ENCODE measurements around the gene KCNE3. TPM values are rescaled to one million over a fixed set of nuclear protein-coding genes. Genes with fewer than 3 reads are reported as not detected.

The KCNE3 gene
- total and polyA plus RNA-seq, 10 of the 15 experiments (the other 5 are each of a cell fraction or from before 2014, with no cell fraction given), result not detected

- ChIA-PET POLR2A (no interaction called here), RAD21 (ENCODE audit: unreplicated experiment) (no interaction called here), SMC1A (ENCODE audit: uncharacterized antibody, unreplicated experiment) (no interaction called here), CTCF (interaction anchor here (0.8 to 3.3 kb wide), 4 partner anchors 14 to 45 kb away, joined by 3 to 17 read pairs (median 7); no protein-coding TSS in a partner anchor)
- DNase-seq (ENCODE audit: low read depth, low spot score) (no peak), ATAC-seq (no peak), FAIRE-seq (no peak)
- H4K20me1 ChIP-seq (ENCODE audit: control insufficient read depth, insufficient read depth), result no peaks in the 10 kb centered on the region
- 0% methylated on average over 7 of the region's 7 CpGs for WGBS (ENCODE audit: insufficient coverage, insufficient replicate concordance, low lambda C conversion rate, missing lambda C conversion rate)
- no peak overlapping the region for H3K9ac ChIP-seq (ENCODE audit: control insufficient read depth, insufficient read depth, low read length)
- no peaks in the 10 kb centered on the region for H3K4me1 ChIP-seq (ENCODE audit: control insufficient read depth, insufficient read depth, low read length)
- no peaks in the 10 kb centered on the region for H3K79me2 ChIP-seq (ENCODE audit: control insufficient read depth, insufficient read depth, low read length)
- BruUV-seq (replicated peaks), result no TSS peak
- no peak overlapping the region for H2AFZ ChIP-seq (ENCODE audit: control insufficient read depth, low read depth, low read length)
- H3K27me3 ChIP-seq (replicated peaks in 1 of 2; ENCODE audit: control insufficient read depth in 2 of 2, insufficient read depth in 2 of 2, low read length in 1 of 2), result no peaks in the 10 kb centered on the region
- in situ Hi-C loops (cut with MboI) (no loop called here), intact Hi-C loops (cut with micrococcal nuclease; ENCODE audit: unreplicated experiment) (no loop called here)
- no peaks in the 10 kb centered on the region for H3K36me3 ChIP-seq (ENCODE audit: control insufficient read depth in 2 of 2, insufficient read depth in 2 of 2, low read length in 1 of 2)
- H3K9me3 ChIP-seq (replicated peaks; ENCODE audit: control insufficient read depth, insufficient read depth, low read length), result no peaks in the 10 kb centered on the region
- H3K4me3 ChIP-seq, result no peak overlapping the region
- H3K27ac ChIP-seq (ENCODE audit: control insufficient read depth, insufficient read depth), result no peak overlapping the region
- H3K4me2 ChIP-seq (ENCODE audit: control insufficient read depth, insufficient read depth), result no peak overlapping the region
- TF ChIP-seq SKIL (IDR thresholded peaks at IDR 0.05; ENCODE audit: low read depth, poor library complexity, severe bottlenecking), result no peak
- TF ChIP-seq CTCF (IDR thresholded peaks at IDR 0.05 in 2 of 3, conservative IDR thresholded peaks at IDR 0.05 in 1 of 3; ENCODE audit: control insufficient read depth in 2 of 3, extremely low read depth in 1 of 3, insufficient read depth in 1 of 3, low read depth in 3 of 3, low read length in 3 of 3), result no peak
- no peak for TF ChIP-seq PBX3 (IDR thresholded peaks at IDR 0.05; ENCODE audit: insufficient replicate concordance, low read depth, low read length)
- TF ChIP-seq RFX5 (IDR thresholded peaks at IDR 0.05; ENCODE audit: low read depth, low read length), result no peak
- TF ChIP-seq BCL3 (IDR thresholded peaks at IDR 0.05; ENCODE audit: borderline replicate concordance, insufficient read depth, low read depth, low read length, poor library complexity, severe bottlenecking), result no peak
- TF ChIP-seq SIN3A (IDR thresholded peaks at IDR 0.05; ENCODE audit: low read depth, low read length), result no peak
- TF ChIP-seq NR2F1 (conservative IDR thresholded peaks at IDR 0.05), result no peak
- no peak for TF ChIP-seq POLR2A (IDR thresholded peaks at IDR 0.05; ENCODE audit: low read depth, low read length)
- TF ChIP-seq RUNX3 (IDR thresholded peaks at IDR 0.05; ENCODE audit: low read length), result no peak
Measured at GRCh38 chr11:74434528-74434927, 32.8 kb downstream of the KCNE3 start.
